ENCODE data around the gene CD164L2.

Gene CD164L2

GRCh38 chr1:27355683-27356082 is 27.4 kb downstream of the CD164L2 start:
- Histone ChIP-seq H3K27me3 (ENCODE audit: control insufficient read depth, insufficient read depth, low read length) (no peaks in the 10 kb centered on the region), H3K4me2 (ENCODE audit: low read length) (no peak overlapping the region), H3K4me1 (no peaks in the 10 kb centered on the region), H3K9ac (no peak overlapping the region), H2AFZ (no peak overlapping the region), H3K27ac (no peak overlapping the region), H3K79me2 (no peaks in the 10 kb centered on the region), H3K36me3 (ENCODE audit: control insufficient read depth, insufficient read depth, low read length) (no peaks in the 10 kb centered on the region), H3K9me3 (ENCODE audit: control insufficient read depth, low read length) (no peaks in the 10 kb centered on the region), H3K4me3 (ENCODE audit: low read depth, low read length) (no peak overlapping the region)
- no peak for TF ChIP-seq CTCF (IDR thresholded peaks at IDR 0.05)

- H3K79me2 ChIP-seq: no peaks in the 10 kb centered on the region
- H3K36me3 ChIP-seq (ENCODE audit: control insufficient read depth, insufficient read depth, low read length): no peaks in the 10 kb centered on the region
- no peak overlapping the region for H3K27ac ChIP-seq
- no peak for TF ChIP-seq CTCF (IDR thresholded peaks at IDR 0.05)
- H3K9ac ChIP-seq: no peak overlapping the region
- no peaks in the 10 kb centered on the region for H3K9me3 ChIP-seq (ENCODE audit: control insufficient read depth, low read length)
- no peaks in the 10 kb centered on the region for H3K27me3 ChIP-seq (ENCODE audit: control insufficient read depth, insufficient read depth, low read length)
- H3K4me3 ChIP-seq (ENCODE audit: low read depth, low read length): no peak overlapping the region
- H2AFZ ChIP-seq: no peak overlapping the region
- H3K4me2 ChIP-seq (ENCODE audit: low read length): no peak overlapping the region
- H3K4me1 ChIP-seq: no peaks in the 10 kb centered on the region
Observed at GRCh38 chr1:27353629-27354028, 29.5 kb downstream of the CD164L2 start.

GRCh38 chr1:27353166-27353565 is 30.0 kb downstream of the CD164L2 start:
- Histone ChIP-seq H3K27ac (no peak overlapping the region), H2AFZ (no peak overlapping the region), H3K4me2 (ENCODE audit: low read length) (no peak overlapping the region), H3K9ac (no peak overlapping the region), H3K27me3 (ENCODE audit: control insufficient read depth, insufficient read depth, low read length) (no peaks in the 10 kb centered on the region), H3K4me3 (ENCODE audit: low read depth, low read length) (no peak overlapping the region), H3K79me2 (no peaks in the 10 kb centered on the region), H3K4me1 (no peaks in the 10 kb centered on the region), H3K9me3 (ENCODE audit: control insufficient read depth, low read length) (no peaks in the 10 kb centered on the region), H3K36me3 (ENCODE audit: control insufficient read depth, insufficient read depth, low read length) (no peaks in the 10 kb centered on the region)
- TF ChIP-seq CTCF (IDR thresholded peaks at IDR 0.05): no peak

GRCh38 chr1:27351541-27352107 is 31.5 kb downstream of the CD164L2 start:
- no peak overlapping the region for H3K9ac ChIP-seq
- TF ChIP-seq CTCF (IDR thresholded peaks at IDR 0.05): no peak
- H3K79me2 ChIP-seq: no peaks in the 10 kb centered on the region
- no peak overlapping the region for H3K4me2 ChIP-seq (ENCODE audit: low read length)
- H3K27me3 ChIP-seq (ENCODE audit: control insufficient read depth, insufficient read depth, low read length): no peaks in the 10 kb centered on the region
- no peak overlapping the region for H3K4me3 ChIP-seq (ENCODE audit: low read depth, low read length)
- H3K4me1 ChIP-seq: no peaks in the 10 kb centered on the region
- H3K9me3 ChIP-seq (ENCODE audit: control insufficient read depth, low read length): no peaks in the 10 kb centered on the region
- H3K36me3 ChIP-seq (ENCODE audit: control insufficient read depth, insufficient read depth, low read length): no peaks in the 10 kb centered on the region
- no peak overlapping the region for H3K27ac ChIP-seq
- H2AFZ ChIP-seq: no peak overlapping the region
